Measurements from ENCODE around the gene ARHGAP23.
"Not testable (repeated sequence)": the region's sequence is repeated elsewhere in the genome, so short reads cannot be mapped to it uniquely, and the experiment has no call there.

ARHGAP23 gene

GRCh38 chr17:38494152-38494551 is 65.9 kb downstream of the ARHGAP23 start:
- not testable (repeated sequence) for DNase-seq

- DNase-seq = not testable (repeated sequence)
These were observed 69.4 kb downstream of the ARHGAP23 start for GRCh38 chr17:38497656-38498055.

GRCh38 chr17:38498353-38498752 is 70.1 kb downstream of the ARHGAP23 start:
- DNase-seq = no peak

GRCh38 chr17:38499230-38499629 is 71.0 kb downstream of the ARHGAP23 start:
- DNase-seq = not testable (repeated sequence)

GRCh38 chr17:38501718-38502117 is 73.5 kb downstream of the ARHGAP23 start:
- DNase-seq = not testable (repeated sequence)

GRCh38 chr17:38503286-38503913 is 75.1 kb downstream of the ARHGAP23 start:
- DNase-seq = not testable (repeated sequence)

GRCh38 chr17:38504216-38504615 is 76.0 kb downstream of the ARHGAP23 start:
- no peak for DNase-seq

GRCh38 chr17:38507436-38507835 is 79.2 kb downstream of the ARHGAP23 start:
- DNase-seq = no peak

- no peak for DNase-seq
These were observed 79.8 kb downstream of the ARHGAP23 start for GRCh38 chr17:38507921-38508569.

GRCh38 chr17:38508570-38508950 is 80.3 kb downstream of the ARHGAP23 start:
- no peak for DNase-seq

- DNase-seq = peak; percentile 72
These were observed 80.9 kb downstream of the ARHGAP23 start for GRCh38 chr17:38508954-38509771.

GRCh38 chr17:38509772-38510420 is 81.6 kb downstream of the ARHGAP23 start:
- no peak for DNase-seq

GRCh38 chr17:38510421-38511149 is 82.3 kb downstream of the ARHGAP23 start:
- no peak for DNase-seq

GRCh38 chr17:38511150-38512108 is 83.2 kb downstream of the ARHGAP23 start:
- no peak for DNase-seq

GRCh38 chr17:38512473-38513058 is 84.3 kb downstream of the ARHGAP23 start:
- no peak for DNase-seq

- not testable (repeated sequence) for DNase-seq
These were observed 98.3 kb downstream of the ARHGAP23 start for GRCh38 chr17:38526526-38526925.

GRCh38 chr17:38528141-38528540 is 99.9 kb downstream of the ARHGAP23 start:
- DNase-seq = not testable (repeated sequence)

- not testable (repeated sequence) for DNase-seq
These were observed 102.6 kb downstream of the ARHGAP23 start for GRCh38 chr17:38530856-38531255.

- not testable (repeated sequence) for DNase-seq
These were observed 103.5 kb downstream of the ARHGAP23 start for GRCh38 chr17:38531761-38532160.

- no peak for DNase-seq
These were observed 104.2 kb downstream of the ARHGAP23 start for GRCh38 chr17:38532451-38532850.

- no peak for DNase-seq
These were observed 105.0 kb downstream of the ARHGAP23 start for GRCh38 chr17:38533241-38533640.
